ENCODE results near the gene NTN1. TPM values are rescaled to one million over a fixed set of nuclear protein-coding genes. Genes with fewer than 3 reads are reported as not detected.

NTN1 gene
- total and polyA plus RNA-seq, 2 experiments from 2014 or later, result 0.16 to 0.60 TPM

GRCh38 chr17:9178319-9178718 is 157.0 kb downstream of the NTN1 start:
- Histone ChIP-seq H3K4me3 (no peak overlapping the region), H3K9me3 (ENCODE audit: low read depth) (no peaks in the 10 kb centered on the region), H3K27ac (no peak overlapping the region), H3K4me1 (ENCODE audit: low read depth) (no peaks in the 10 kb centered on the region), H3K36me3 (no peaks in the 10 kb centered on the region), H3K27me3 (peaks cover 78% of the 10 kb centered on the region)
- no peak for TF ChIP-seq CTCF (IDR thresholded peaks at IDR 0.05; ENCODE audit: low read depth, low read length)
- no peak for DNase-seq (ENCODE audit: low read depth in 1 of 2, low spot score in 1 of 2)

- Histone ChIP-seq H3K27me3 (peaks cover 90% of the 10 kb centered on the region), H3K9me3 (ENCODE audit: low read depth) (no peaks in the 10 kb centered on the region), H3K4me1 (ENCODE audit: low read depth) (no peaks in the 10 kb centered on the region), H3K27ac (no peak overlapping the region), H3K36me3 (no peaks in the 10 kb centered on the region), H3K4me3 (no peak overlapping the region)
- TF ChIP-seq CTCF (IDR thresholded peaks at IDR 0.05; ENCODE audit: low read depth, low read length), result no peak
- DNase-seq (ENCODE audit: low read depth in 1 of 2, low spot score in 1 of 2), result no peak
These were observed 158.3 kb downstream of the NTN1 start for GRCh38 chr17:9179602-9180001.

GRCh38 chr17:9181640-9182039 is 160.3 kb downstream of the NTN1 start:
- H3K27ac ChIP-seq, result no peak overlapping the region
- H3K4me3 ChIP-seq, result no peak overlapping the region
- no peak for TF ChIP-seq CTCF (IDR thresholded peaks at IDR 0.05; ENCODE audit: low read depth, low read length)
- no peaks in the 10 kb centered on the region for H3K36me3 ChIP-seq
- DNase-seq (ENCODE audit: low read depth in 1 of 2, low spot score in 1 of 2), result no peak
- H3K27me3 ChIP-seq, result peaks cover 80% of the 10 kb centered on the region
- no peaks in the 10 kb centered on the region for H3K9me3 ChIP-seq (ENCODE audit: low read depth)
- H3K4me1 ChIP-seq (ENCODE audit: low read depth), result no peaks in the 10 kb centered on the region

- Histone ChIP-seq H3K4me3 (no peak overlapping the region), H3K27ac (no peak overlapping the region), H3K27me3 (peaks cover 66% of the 10 kb centered on the region), H3K36me3 (no peaks in the 10 kb centered on the region), H3K4me1 (ENCODE audit: low read depth) (no peaks in the 10 kb centered on the region), H3K9me3 (ENCODE audit: low read depth) (no peaks in the 10 kb centered on the region)
- TF ChIP-seq CTCF (IDR thresholded peaks at IDR 0.05; ENCODE audit: low read depth, low read length), result no peak
- DNase-seq (ENCODE audit: low read depth in 1 of 2, low spot score in 1 of 2), result no peak
These were observed 162.0 kb downstream of the NTN1 start for GRCh38 chr17:9183306-9183705.

- Histone ChIP-seq H3K27me3 (peaks cover 57% of the 10 kb centered on the region), H3K9me3 (ENCODE audit: low read depth) (no peaks in the 10 kb centered on the region), H3K36me3 (no peaks in the 10 kb centered on the region), H3K4me1 (ENCODE audit: low read depth) (no peaks in the 10 kb centered on the region), H3K4me3 (no peak overlapping the region), H3K27ac (no peak overlapping the region)
- no peak for TF ChIP-seq CTCF (IDR thresholded peaks at IDR 0.05; ENCODE audit: low read depth, low read length)
- no peak for DNase-seq (ENCODE audit: low read depth in 1 of 2, low spot score in 1 of 2)
These were observed 163.8 kb downstream of the NTN1 start for GRCh38 chr17:9185142-9185541.

Measured in cardiac muscle cell (in vitro differentiated cells and primary cell).